ENCODE measurements around the gene ERBB4.

- TF ChIP-seq CTCF (conservative IDR thresholded peaks at IDR 0.05; ENCODE audit: low read length) (no peak), EZH2phosphoT487 (IDR thresholded peaks at IDR 0.05; ENCODE audit: borderline replicate concordance) (no peak)
Observed at GRCh38 chr2:212344131-212344530, 194.5 kb downstream of the ERBB4 start.
